ENCODE measurements around the gene SLC25A21. TPM values are rescaled to one million over a fixed set of nuclear protein-coding genes. Genes with fewer than 3 reads are reported as not detected.

Gene SLC25A21
- total RNA-seq, 4 donors from 2014 or later = 0.67 to 2.1 (median 0.91) TPM

GRCh38 chr14:36847366-36847765 is 325.0 kb downstream of the SLC25A21 start:
- peaks cover 0 to 10% (median 0%) of the 10 kb centered on the region in 3 donors for H3K4me1 ChIP-seq
- no peak for DNase-seq
- TF ChIP-seq POLR2A (IDR thresholded peaks at IDR 0.05) = no peak
- no peak for TF ChIP-seq CTCF (IDR thresholded peaks at IDR 0.05)
- no peak overlapping the region for H3K4me3 ChIP-seq
- intact Hi-C loops (cut with DNase I) = no loop called here
- no peaks in the 10 kb centered on the region for H3K27me3 ChIP-seq
- H3K36me3 ChIP-seq = no peaks in the 10 kb centered on the region
- H3K9me3 ChIP-seq = no peaks in the 10 kb centered on the region
- 62 to 83% methylated on average over 3 of the region's 3 CpGs for WGBS, 2 donors
- H3K27ac ChIP-seq = no peak overlapping the region

- Histone ChIP-seq H3K4me1 (peaks cover 0 to 10% (median 0%) of the 10 kb centered on the region in 3 donors), H3K4me3 (no peak overlapping the region), H3K36me3 (no peaks in the 10 kb centered on the region), H3K9me3 (no peaks in the 10 kb centered on the region), H3K27ac (no peak overlapping the region), H3K27me3 (no peaks in the 10 kb centered on the region)
- no peak for DNase-seq
- intact Hi-C loops (cut with DNase I) = no loop called here
- TF ChIP-seq POLR2A (IDR thresholded peaks at IDR 0.05) (no peak), CTCF (IDR thresholded peaks at IDR 0.05) (no peak)
- WGBS, 2 donors = 70 to 77% methylated on average over 5 of the region's 5 CpGs
These were observed 326.9 kb downstream of the SLC25A21 start for GRCh38 chr14:36845356-36846012.

GRCh38 chr14:36844443-36845195 is 327.8 kb downstream of the SLC25A21 start:
- H3K4me3 ChIP-seq = no peak overlapping the region
- intact Hi-C loops (cut with DNase I) = no loop called here
- H3K27me3 ChIP-seq = no peaks in the 10 kb centered on the region
- no peaks in the 10 kb centered on the region for H3K36me3 ChIP-seq
- H3K4me1 ChIP-seq = peaks cover 0 to 10% (median 0%) of the 10 kb centered on the region in 3 donors
- H3K27ac ChIP-seq = no peak overlapping the region
- 64 to 68% methylated on average over 6 of the region's 6 CpGs for WGBS, 2 donors
- no peaks in the 10 kb centered on the region for H3K9me3 ChIP-seq
- DNase-seq = no peak
- TF ChIP-seq CTCF (IDR thresholded peaks at IDR 0.05) (no peak), POLR2A (IDR thresholded peaks at IDR 0.05) (no peak)

- no peak overlapping the region for H3K27ac ChIP-seq
- no peak overlapping the region for H3K4me3 ChIP-seq
- DNase-seq = no peak
- peaks cover 0 to 10% (median 0%) of the 10 kb centered on the region in 3 donors for H3K4me1 ChIP-seq
- TF ChIP-seq POLR2A (IDR thresholded peaks at IDR 0.05) = no peak
- TF ChIP-seq CTCF (IDR thresholded peaks at IDR 0.05) = no peak
- H3K27me3 ChIP-seq = no peaks in the 10 kb centered on the region
- no peaks in the 10 kb centered on the region for H3K36me3 ChIP-seq
- intact Hi-C loops (cut with DNase I) = no loop called here
- 86 to 90% methylated on average over 1 of the region's 1 CpG for WGBS, 2 donors
- no peaks in the 10 kb centered on the region for H3K9me3 ChIP-seq
These were observed 329.0 kb downstream of the SLC25A21 start for GRCh38 chr14:36843410-36843809.

- H3K9me3 ChIP-seq = no peaks in the 10 kb centered on the region
- no peaks in the 10 kb centered on the region for H3K36me3 ChIP-seq
- TF ChIP-seq CTCF (IDR thresholded peaks at IDR 0.05) = no peak
- no peak for TF ChIP-seq POLR2A (IDR thresholded peaks at IDR 0.05)
- intact Hi-C loops (cut with DNase I) = no loop called here
- no peaks in the 10 kb centered on the region for H3K27me3 ChIP-seq
- DNase-seq = no peak
- no peak overlapping the region for H3K4me3 ChIP-seq
- 12 to 15% methylated on average over 2 of the region's 2 CpGs for WGBS, 2 donors
- peaks cover 0 to 5% (median 0%) of the 10 kb centered on the region in 3 donors for H3K4me1 ChIP-seq
- no peak overlapping the region for H3K27ac ChIP-seq
These were observed 337.3 kb downstream of the SLC25A21 start for GRCh38 chr14:36835128-36835527.

All from esophagus squamous epithelium (tissue), 5 donors.